SHP77 (cell line): Measurements from ENCODE around the gene PNKD.
A peak's percentile ranks its signal among the peaks of the same experiment; 100 is the strongest.

Experiments
- DNase-seq, 2 experiments: peaks; one replicate each; lab custom pipeline; 2025; lab: John Stamatoyannopoulos, UW

PNKD gene, protein sequence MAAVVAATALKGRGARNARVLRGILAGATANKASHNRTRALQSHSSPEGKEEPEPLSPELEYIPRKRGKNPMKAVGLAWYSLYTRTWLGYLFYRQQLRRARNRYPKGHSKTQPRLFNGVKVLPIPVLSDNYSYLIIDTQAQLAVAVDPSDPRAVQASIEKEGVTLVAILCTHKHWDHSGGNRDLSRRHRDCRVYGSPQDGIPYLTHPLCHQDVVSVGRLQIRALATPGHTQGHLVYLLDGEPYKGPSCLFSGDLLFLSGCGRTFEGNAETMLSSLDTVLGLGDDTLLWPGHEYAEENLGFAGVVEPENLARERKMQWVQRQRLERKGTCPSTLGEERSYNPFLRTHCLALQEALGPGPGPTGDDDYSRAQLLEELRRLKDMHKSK

GRCh38 chr2:218269900-218270720 is at the start of gene PNKD, which contains the start of gene AAMP:
TSS of gene PNKD (plus strand) at chr2:218270519. CDS start at chr2:218270536, 17 bp downstream.
TSS of gene AAMP (minus strand) at chr2:218270137. CDS start at chr2:218270086, 51 bp downstream.
- peak; percentile 98 to 99 for DNase-seq

DNA sequence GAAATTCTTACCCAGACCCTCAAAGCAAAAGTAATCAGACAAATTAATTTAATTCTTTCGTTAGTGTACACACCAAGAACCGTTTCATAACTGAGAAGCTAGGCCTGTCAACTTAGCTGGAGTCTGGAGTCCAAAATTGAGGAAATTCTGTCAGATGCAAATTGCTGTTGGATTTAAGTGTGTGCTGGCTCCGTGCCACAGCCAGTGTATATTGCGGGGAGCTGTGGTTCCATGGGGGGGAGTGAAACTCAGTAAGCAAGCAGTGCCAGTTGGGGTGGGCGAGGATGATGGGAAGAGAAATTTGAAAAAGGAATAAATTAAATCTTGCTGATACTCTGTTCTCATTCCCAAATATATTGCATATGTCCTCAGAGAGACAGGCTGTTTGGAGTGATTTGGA is 49.3 kb upstream of the PNKD start:
- no peak for DNase-seq

GRCh38 chr2:218223046-218223445 is 47.3 kb upstream of the PNKD start:
- no peak for DNase-seq

DNA sequence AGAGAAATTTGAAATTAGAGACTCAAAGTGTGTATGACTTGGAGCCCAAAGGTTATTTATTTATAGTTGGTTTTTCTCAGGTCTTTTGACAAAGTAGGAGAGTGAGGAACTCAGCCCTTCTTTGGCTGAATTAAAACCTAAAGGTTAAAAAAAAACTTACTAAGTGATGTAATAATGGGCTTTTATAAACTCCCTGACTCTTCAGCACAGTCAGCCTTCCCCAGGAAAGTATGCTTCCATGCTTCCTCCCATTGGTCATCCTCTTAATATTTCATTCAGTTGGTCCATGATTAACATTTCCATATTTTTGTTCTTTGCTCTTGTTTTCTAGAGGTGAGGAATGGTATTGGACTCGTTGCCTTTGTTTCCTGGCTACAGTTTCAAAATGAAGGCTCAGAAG is 46.1 kb upstream of the PNKD start:
- DNase-seq, result no peak

DNA sequence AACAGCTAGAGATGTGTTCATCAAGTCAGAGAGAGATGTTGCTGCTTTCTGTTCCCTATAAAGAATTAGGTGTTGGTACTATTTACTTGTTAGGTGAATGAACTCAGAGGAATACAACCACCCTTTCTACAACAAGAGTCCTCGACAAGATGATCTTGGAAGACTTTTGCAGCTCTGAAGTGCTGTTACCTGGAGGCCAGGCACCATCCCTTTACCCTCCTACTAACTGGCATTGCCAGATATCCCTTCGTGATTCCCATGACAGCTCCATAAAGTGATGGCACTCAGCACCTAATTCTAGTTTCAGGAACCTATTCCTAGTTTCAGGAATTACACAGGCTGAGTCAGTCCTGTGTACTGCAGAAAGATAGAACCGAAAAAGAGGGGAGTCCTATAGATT is 43.4 kb upstream of the PNKD start:
- no peak for DNase-seq

DNA sequence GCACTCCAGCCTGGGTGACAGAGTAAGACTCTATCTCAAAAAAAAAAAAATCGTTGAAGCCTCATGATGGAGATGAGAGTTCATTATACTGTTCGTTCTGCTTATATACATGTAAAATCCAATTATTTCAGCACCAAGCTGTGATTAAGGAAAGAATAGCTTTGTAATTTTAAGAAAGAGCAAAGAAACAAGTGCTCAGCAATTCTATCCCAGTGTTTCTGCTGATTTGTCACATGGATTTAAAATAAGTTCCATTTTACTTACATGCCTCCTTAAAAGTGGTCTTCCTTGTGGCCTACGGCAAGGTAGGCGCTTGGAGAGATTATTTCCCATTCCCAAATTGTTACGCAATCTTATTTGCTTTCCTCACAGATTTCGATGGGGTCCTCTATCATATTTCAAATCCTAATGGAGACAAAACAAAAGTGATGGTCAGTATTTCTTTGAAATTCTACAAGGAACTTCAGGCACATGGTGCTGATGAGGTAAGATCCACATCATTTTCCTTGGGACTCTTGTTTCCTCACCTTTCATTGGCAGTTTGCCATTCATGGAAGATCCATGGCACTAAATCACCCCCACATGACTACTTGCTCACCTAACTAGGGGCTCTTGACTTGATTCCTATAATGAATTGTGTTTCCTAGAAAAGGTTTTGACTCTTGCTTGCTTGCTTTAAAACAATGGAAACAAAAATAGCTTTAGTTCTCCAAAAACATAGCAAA is 41.8 kb upstream of the PNKD start:
- no peak for DNase-seq

DNA sequence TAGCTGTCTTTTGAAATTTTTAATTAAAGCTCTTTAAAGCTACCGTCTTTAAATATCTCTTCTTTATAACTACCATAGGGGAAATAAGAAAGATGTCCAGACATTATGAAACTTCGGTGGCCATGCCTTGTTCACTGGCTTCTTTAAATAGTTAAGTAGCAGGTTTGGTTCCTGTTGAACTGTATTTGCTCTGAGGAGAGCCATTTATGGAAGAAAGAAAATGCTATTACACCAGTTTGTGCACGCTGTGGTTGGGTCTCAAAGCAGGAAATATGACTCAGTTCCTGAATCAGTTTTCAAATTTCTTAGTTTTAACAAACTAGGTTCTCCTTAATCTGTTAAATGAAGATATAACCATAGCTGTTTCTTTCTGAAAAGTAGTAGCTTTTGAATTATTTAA is 41.1 kb upstream of the PNKD start:
- no peak for DNase-seq

DNA sequence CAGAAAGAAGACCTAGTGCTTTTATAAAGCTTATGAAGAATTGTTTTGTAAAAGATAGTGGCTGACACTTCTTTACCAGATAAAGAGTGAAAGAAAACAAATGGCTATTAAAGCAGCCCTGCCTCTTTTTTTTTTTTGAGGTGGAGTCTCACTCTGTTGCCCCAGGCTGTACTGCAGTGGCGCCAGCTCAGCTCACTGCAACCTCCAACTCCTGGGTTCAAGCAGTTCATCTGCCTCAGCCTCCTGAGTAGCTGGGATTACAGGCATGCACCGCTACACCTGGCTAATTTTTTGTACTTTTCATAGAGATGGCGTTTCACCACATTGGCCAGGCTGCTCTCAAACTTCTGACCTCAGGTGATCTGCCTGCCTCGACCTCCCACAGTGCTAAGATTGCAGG is 40.5 kb upstream of the PNKD start:
- DNase-seq, result no peak

- peak in 1 of 2 experiments; percentile 1 for DNase-seq
These were observed 39.4 kb upstream of the PNKD start for GRCh38 chr2:218230882-218231281.

DNA sequence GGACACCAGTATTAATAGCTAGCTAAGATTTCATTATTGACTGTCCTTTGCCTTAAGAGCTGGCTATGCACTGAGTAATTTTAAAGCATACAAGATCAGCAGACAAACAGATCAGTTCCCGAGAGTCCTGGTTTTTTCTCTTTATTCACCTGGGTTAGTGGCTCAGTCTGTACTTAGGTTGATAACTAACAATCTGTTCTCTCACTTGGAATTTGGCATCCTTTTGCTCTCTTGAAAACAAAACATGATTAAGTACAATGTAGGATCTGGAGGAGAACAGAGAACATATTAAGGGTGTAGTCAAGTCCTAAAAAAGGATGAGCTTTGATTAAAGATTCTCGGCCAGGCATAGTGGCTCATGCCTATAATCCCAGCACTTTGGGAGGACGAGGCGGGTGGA is 36.8 kb upstream of the PNKD start:
- no peak for DNase-seq

GRCh38 chr2:218234521-218234920 is 35.8 kb upstream of the PNKD start:
- DNase-seq, result no peak

DNA sequence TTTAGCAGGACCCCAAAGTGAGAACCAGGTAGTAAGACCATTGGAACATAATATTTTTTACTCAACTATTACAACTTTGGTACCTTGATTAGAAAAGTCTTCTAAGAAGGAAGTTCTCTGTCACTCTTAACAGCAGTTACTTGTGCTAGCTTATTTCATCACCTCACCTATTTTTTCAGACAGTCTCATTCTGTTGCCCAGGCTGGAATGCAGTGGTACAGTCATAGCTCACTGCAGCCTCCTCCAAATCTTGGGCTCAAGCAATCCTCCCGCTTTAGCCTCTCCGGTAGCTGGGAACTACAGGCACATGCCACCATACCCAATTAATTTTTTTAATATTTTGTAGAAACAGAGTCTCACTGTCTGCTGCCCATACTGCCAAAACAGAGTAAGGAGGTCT is 35.3 kb upstream of the PNKD start:
- no peak for DNase-seq

DNA sequence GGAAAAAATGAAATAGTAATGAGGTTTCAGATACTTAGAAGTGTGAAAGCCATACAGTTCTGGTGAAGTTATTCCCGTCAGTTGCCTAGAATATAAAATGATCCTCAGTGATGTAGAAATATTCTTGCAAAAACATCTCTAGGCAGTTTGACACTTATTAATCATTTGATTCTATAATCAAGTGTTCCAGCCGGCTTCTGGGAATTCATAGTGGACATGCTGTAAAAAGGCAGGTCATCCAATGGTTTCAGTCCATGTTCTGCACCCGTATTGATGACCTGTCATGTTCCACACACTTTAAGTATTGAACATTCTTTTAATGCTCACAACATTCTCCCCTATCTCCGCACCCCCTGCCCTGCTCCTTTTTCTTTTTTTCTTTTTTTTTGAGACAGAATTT is 33.5 kb upstream of the PNKD start:
- no peak for DNase-seq

DNA sequence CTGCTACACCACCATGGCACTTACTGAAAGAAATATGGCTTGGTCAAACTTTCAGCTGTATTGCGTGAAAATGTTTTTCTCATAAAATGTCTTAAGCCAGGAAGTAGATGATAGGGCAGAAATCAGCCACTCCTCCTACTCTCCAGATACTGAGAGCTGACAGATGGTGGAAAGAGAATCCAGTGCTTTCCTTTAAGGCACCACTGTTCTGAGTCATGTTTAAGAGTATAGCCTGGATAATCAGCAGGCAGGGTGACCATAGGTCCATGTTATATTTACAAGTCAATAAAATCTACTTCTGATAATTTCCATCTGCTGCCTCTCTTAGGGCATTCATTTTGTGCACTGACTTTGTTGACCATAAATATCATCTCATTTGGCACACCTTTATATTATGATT is 31.4 kb upstream of the PNKD start:
- DNase-seq, result no peak

DNA sequence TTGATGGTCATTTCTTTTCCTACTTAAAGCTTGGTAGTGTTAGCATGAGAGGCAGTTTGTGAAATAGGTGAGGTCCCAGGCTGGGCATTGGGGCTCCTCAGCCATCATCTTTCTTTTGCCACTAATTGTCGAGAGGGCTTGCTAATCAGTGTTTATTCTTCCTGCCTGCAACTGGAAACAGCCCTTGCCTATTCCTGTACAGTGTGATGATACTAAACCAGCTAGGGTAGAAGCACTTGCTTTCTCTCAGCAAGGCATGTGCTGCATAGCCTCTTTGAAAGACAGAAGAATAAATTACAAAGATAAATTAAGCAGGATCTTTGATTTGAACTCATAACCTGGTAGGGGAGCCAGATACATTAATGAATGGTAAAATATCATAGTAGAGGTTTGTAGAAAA is 26.1 kb upstream of the PNKD start:
- no peak for DNase-seq

DNA sequence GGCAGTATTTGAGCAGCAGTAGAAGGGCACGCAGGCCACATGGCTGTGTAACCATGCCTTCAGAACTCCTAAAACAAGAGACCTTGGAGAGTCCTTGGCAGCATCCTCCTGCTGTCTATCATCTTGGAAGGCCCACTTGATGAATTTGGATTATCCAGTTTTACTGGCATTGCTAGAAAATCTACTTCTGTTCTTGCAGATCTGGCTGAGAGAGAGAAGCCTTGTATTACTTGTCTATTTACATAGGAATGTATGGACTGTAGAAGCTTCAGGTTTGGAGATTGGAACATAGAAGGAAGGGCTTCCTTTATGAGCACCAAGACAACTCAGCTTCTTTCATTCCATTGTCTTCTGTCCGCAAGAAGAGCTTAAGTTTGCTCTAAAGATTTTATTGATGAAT is 25.7 kb upstream of the PNKD start:
- no peak for DNase-seq

- DNase-seq, result no peak
These were observed 25.1 kb upstream of the PNKD start for GRCh38 chr2:218245214-218245613.

DNA sequence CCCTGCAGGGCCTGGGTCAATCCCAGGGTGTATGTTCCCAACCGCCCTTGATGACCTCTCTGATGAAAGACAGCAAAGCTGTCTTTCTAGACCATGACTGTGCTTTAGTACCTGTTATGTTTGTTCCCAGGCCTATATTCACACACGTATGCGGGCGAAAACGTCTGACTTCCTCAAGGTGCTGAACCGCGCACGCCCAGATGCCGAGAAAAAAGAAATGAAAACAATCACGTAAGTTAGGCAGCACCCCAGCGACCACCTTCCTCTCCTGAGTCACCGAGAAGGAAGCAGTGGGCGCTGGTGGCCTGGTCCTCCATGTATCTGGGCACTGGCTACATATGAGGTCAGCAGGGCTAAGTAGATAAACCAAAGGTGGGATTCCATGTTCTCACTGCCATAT is 20.6 kb upstream of the PNKD start:
- DNase-seq, result no peak

DNA sequence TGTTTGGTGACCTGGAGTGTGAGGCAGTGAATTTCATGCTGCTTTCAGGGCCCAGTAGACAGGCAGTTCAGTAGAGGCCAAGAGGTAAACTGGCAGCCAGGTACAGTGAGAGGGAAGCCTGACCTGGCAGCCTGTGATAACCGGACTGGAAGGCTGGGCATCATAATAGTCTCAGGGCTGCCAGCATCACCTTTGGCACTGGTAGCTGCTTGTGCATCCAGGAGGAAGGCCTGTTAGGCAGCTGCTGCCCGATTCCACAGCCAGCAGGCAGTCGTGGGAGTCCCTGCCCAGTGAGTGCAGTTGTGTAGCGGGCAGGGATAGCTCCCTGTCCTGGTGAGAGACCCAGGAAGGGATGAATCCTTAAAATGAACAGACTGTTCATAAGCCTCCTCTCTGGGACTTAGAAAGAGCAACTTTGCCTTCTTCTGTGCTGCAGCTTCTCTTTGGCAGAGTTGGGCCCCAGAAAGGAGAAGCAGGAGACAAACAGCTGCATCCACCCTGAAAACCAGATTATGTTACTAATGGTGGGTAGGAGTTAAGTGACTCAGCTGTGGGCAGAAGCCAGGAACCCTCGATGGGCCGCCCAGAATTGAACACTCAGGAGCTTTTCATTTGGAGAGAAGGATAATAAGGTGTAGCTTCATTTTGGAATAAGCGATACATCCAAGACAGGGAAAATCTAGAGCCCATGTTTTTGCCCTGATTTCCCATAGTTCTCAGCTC is 17.6 kb upstream of the PNKD start:
- DNase-seq, result no peak

GRCh38 chr2:218253232-218253625 is 17.1 kb upstream of the PNKD start:
- no peak for DNase-seq

DNA sequence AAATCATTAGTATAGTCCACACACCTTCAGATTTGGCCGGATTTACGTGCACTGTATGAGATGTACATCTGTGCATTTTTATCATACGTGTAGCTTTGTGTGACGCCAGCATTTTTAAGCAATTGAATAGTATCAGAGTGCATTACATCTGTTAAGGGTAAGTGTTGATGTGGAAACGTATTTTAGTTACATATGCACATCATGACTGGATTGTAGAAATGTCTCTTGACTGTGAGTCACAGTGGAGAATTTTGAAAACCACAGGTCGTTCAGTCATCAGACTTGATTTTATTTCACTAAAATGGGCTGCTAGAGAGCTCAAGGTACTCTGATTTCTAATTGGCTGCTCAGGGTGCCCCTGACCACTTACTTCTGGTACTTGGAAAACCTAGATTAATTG is 14.9 kb upstream of the PNKD start:
- no peak for DNase-seq
